A673 (cell line): ENCODE data around the gene ADTRP. TPM values are rescaled to one million over a fixed set of nuclear protein-coding genes. Genes with fewer than 3 reads are reported as not detected.

ENCODE experiments used
- BruUV-seq: library from RNA; stranded (reverse); fragments of 400-500 nt; replicated peaks from 2 replicates; lab custom pipeline; 2021; lab: Mats Ljungman, UMichigan
- CTCF ChIA-PET: fragments of 300-600 bp; sonication (Branson Sonifier 250); formaldehyde crosslinking; loops from one replicate; lab custom pipeline; 2022; ENCODE audit warnings: antibody characterized with exemption; lab: Charles Lee
- POLR2A ChIA-PET: fragments of 300-600 bp; sonication (Branson Sonifier 250); formaldehyde crosslinking; loops from one replicate; lab custom pipeline; 2022; ENCODE audit warnings: antibody characterized with exemption; ENCODE audit not compliant: low non-redundant PET; lab: Charles Lee
- DNase-seq: peaks from one replicate; pipeline ENCODE4 v3.0.0-alpha.2; 2015; ENCODE audit warnings: low spot score
- H3K27ac ChIP-seq: fragments of 200-600 bp; sonication (generic); 2 replicates; pipeline ENCODE4 v1.5.1; 2016; ENCODE audit warnings: mixed run types, low read depth, mild to moderate bottlenecking, mixed read lengths, antibody characterized with exemption, low read length; ENCODE audit not compliant: poor library complexity, severe bottlenecking
- H3K27me3 ChIP-seq: fragments of 200-600 bp; sonication (generic); replicated peaks from 2 replicates; pipeline ENCODE4 v1.6.1; 2017; ENCODE audit warnings: mixed run types, low read depth, mild to moderate bottlenecking, mixed read lengths, antibody characterized with exemption, low read length; ENCODE audit not compliant: insufficient read depth, poor library complexity
- H3K36me3 ChIP-seq: fragments of 200-600 bp; sonication (generic); 2 replicates; pipeline ENCODE4 v1.6.1; 2016; ENCODE audit warnings: mixed run types, mild to moderate bottlenecking, mixed read lengths, antibody characterized with exemption, low read length; ENCODE audit not compliant: insufficient read depth, poor library complexity, severe bottlenecking
- H3K4me1 ChIP-seq: fragments of 200-600 bp; sonication (generic); 2 replicates; pipeline ENCODE4 v1.6.1; 2017; ENCODE audit warnings: mixed run types, mild to moderate bottlenecking, mixed read lengths, antibody characterized with exemption, low read length; ENCODE audit not compliant: insufficient read depth, poor library complexity, severe bottlenecking
- H3K4me3 ChIP-seq: fragments of 200-600 bp; sonication (generic); 2 replicates; pipeline ENCODE4 v1.5.1; 2016; ENCODE audit warnings: low read depth, mixed run types, mild to moderate bottlenecking, mixed read lengths, low read length; ENCODE audit not compliant: poor library complexity, severe bottlenecking
- H3K9me3 ChIP-seq: fragments of 200-600 bp; sonication (generic); 2 replicates; pipeline ENCODE4 v1.6.1; 2016; ENCODE audit warnings: mixed run types, low read depth, mild to moderate bottlenecking, mixed read lengths, antibody characterized with exemption, low read length; ENCODE audit not compliant: poor library complexity, severe bottlenecking
- EZH2 ChIP-seq: fragments of 200-600 bp; sonication (generic); IDR thresholded peaks from 2 replicates; pipeline ENCODE4 v1.6.1; 2017; ENCODE audit warnings: borderline replicate concordance, low read depth, mild to moderate bottlenecking, mixed read lengths, antibody characterized with exemption, low read length; ENCODE audit not compliant: poor library complexity, severe bottlenecking
- intact Hi-C: fragments of 100-400 bp; cut with micrococcal nuclease; formaldehyde crosslinking; loops from one replicate; pipeline ENCODE4 v1.10.0; 2022; ENCODE audit not compliant: unreplicated experiment
- total RNA-seq: library from RNA; stranded (reverse); gene quantifications from 2 replicates; pipeline ENCODE4 v1.2.3, GENCODE V29; 2021
- TF ChIP-seq, protein P1 (sequence below): fragments of 300-800, 200-600 bp; sonication (generic); conservative IDR thresholded peaks from 2 replicates; pipeline ENCODE4 v1.5.1; 2017; ENCODE audit warnings: low read depth, mild to moderate bottlenecking, antibody characterized with exemption, low read length, moderate library complexity, mixed read lengths

Gene ADTRP
- total RNA-seq, 1 experiment from 2014 or later: not detected

DNA sequence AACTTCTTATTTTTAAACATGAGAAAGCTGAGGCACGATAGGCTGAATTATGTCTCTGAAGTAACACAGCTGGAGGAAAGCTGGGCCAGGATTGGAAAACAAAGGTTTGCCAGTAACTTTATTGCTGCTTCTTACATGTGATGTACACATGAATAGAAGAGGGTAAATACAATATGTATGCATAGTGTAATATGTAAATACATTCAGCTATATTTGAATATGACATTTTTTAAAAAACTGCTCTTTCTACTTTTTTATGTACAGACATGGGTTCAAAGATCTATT is 90.2 kb downstream of the ADTRP start:
- no peak for DNase-seq
- TF ChIP-seq, protein P1, sequence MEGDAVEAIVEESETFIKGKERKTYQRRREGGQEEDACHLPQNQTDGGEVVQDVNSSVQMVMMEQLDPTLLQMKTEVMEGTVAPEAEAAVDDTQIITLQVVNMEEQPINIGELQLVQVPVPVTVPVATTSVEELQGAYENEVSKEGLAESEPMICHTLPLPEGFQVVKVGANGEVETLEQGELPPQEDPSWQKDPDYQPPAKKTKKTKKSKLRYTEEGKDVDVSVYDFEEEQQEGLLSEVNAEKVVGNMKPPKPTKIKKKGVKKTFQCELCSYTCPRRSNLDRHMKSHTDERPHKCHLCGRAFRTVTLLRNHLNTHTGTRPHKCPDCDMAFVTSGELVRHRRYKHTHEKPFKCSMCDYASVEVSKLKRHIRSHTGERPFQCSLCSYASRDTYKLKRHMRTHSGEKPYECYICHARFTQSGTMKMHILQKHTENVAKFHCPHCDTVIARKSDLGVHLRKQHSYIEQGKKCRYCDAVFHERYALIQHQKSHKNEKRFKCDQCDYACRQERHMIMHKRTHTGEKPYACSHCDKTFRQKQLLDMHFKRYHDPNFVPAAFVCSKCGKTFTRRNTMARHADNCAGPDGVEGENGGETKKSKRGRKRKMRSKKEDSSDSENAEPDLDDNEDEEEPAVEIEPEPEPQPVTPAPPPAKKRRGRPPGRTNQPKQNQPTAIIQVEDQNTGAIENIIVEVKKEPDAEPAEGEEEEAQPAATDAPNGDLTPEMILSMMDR: no peak
- TF ChIP-seq EZH2: no peak
- no peaks in the 10 kb centered on the region for H3K4me1 ChIP-seq
- intact Hi-C loops: no loop called here
- no peak overlapping the region for H3K4me3 ChIP-seq
- no peaks in the 10 kb centered on the region for H3K9me3 ChIP-seq
- ChIA-PET CTCF (no interaction called here), POLR2A (no interaction called here)
- no peak overlapping the region for H3K27ac ChIP-seq
- BruUV-seq: no TSS peak
- H3K27me3 ChIP-seq: no peaks in the 10 kb centered on the region
- H3K36me3 ChIP-seq: no peaks in the 10 kb centered on the region

DNA sequence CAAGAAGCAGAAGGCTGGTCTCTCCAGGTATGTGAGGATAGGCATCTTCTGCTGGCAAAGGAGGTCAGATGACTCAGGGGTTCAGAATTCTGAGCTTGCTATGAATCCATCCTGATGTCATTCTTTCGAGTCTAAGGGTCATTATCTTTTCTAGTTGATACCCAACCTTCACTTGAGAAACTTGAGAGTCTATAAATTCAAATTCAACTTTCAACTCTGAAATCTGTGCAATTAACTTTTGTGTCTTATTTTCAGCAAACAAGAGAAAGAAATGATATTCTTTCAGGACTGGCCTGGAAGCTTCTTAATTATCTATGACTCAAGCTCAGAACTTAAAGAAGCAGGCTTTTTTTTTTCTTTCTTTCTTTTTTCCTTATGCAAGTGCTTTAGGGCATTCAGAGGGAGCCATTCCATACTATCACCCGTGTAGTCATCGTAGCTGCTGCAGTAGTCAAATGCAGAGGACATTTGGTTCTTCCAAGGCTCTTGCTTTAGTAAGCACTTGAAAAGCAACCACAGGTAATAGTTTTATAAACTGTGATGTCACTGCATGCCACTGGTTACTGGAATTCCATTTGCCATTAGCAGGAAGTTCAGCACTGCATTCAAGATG is 93.0 kb downstream of the ADTRP start:
- no peaks in the 10 kb centered on the region for H3K27me3 ChIP-seq
- TF ChIP-seq, protein P1: no peak
- intact Hi-C loops: no loop called here
- no peak overlapping the region for H3K4me3 ChIP-seq
- no peaks in the 10 kb centered on the region for H3K4me1 ChIP-seq
- H3K9me3 ChIP-seq: no peaks in the 10 kb centered on the region
- DNase-seq: peak; percentile 9
- no peaks in the 10 kb centered on the region for H3K36me3 ChIP-seq
- H3K27ac ChIP-seq: no peak overlapping the region
- POLR2A ChIA-PET: no interaction called here
- CTCF ChIA-PET: no interaction called here
- no TSS peak for BruUV-seq

GRCh38 chr6:11684901-11685480 is 93.6 kb downstream of the ADTRP start:
- no peak for TF ChIP-seq EZH2
- TF ChIP-seq, protein P1: no peak
- ChIA-PET POLR2A (no interaction called here), CTCF (no interaction called here)
- no peak overlapping the region for H3K4me3 ChIP-seq
- no peaks in the 10 kb centered on the region for H3K27me3 ChIP-seq
- H3K36me3 ChIP-seq: no peaks in the 10 kb centered on the region
- DNase-seq: no peak
- H3K27ac ChIP-seq: no peak overlapping the region
- no peaks in the 10 kb centered on the region for H3K9me3 ChIP-seq
- no TSS peak for BruUV-seq
- H3K4me1 ChIP-seq: no peaks in the 10 kb centered on the region
- intact Hi-C loops: no loop called here
